Inflammatory macrophage (primary cell): ENCODE data around the gene ADGRF1.
"Not testable (repeated sequence)": the region's sequence is repeated elsewhere in the genome, so short reads cannot be mapped to it uniquely, and the experiment has no call there.

ENCODE experiments used
- DNase-seq, 2 donors: peaks; one replicate each; pipeline ENCODE4 v3.0.0-alpha.2; 2020 to 2022

The ADGRF1 gene

DNA sequence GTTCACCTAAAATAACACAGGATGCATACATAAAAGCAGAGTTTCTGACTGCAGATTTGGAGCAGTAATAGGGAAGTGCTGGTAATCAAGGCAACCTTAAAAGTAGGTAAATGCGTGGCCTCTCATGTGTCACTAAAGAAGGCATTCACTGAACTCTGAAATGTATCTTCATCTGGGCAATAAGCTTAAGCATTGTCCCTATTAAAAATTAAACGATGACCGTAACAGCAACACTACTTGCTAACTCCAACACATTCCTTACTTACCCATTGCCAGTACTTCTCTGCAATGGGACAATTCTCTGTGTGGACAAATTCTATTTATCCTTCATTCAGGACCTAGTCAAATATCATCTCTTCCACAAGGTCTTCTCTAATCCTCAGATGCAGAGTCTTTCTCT lies 19.9 kb downstream of the ADGRF1 start:
- no peak for DNase-seq

DNA sequence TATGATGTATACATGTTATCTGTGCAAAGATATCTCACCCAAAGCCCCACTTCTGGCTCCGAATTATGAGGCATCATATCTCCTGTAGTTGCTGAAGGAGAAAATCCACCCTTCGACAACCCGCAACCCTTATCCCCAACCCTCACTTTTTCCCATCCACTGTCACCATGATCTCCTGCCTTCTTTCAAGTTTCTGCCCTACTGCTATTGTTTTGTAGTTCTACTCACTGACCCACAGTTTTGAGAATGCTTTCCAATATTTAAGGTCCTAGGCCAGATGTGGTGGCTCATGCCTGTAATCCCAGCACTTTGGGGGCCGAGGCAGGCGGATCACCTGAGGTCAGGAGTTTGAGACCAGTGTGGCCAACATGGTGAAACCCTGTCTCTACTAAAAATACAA lies 22.2 kb downstream of the ADGRF1 start:
- DNase-seq, result no peak

DNA sequence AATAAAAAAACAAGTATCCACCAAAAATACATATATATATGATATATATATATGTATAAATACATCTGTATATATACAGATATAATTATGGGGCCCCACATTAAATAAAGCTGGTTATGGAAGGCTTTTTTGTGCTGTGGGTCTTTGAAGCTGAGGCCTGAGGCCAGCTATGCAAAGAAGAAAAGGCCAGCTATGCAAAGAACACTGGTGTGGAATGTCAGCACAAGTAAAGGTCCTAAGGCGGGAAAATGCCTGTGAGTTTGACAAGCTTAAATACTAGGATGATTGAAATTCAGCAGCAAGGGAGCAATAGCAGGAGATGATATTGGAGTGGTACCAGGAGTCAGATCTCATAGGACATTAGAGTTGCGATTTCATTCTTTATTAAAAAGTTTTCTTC lies 25.2 kb downstream of the ADGRF1 start:
- DNase-seq, result no peak

DNA sequence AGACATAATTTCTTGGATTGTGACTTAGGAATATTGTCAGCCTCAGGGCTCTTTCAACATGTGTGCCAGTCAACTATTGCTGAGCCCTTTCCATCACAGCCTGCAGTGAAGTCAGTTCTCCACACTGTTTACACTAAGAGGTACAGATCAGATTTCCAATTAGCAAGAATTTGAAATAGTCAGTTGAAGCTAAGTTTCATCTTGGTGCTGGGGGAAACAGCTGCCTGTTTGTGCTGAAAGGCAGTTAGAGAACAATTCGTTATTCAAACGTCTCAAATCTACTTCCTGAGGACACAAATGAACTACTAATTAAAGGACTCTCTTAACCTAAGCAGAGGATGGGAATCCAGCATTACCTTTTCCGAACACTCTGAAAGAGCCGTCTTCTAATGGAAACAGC lies 25.9 kb downstream of the ADGRF1 start:
- no peak for DNase-seq

DNA sequence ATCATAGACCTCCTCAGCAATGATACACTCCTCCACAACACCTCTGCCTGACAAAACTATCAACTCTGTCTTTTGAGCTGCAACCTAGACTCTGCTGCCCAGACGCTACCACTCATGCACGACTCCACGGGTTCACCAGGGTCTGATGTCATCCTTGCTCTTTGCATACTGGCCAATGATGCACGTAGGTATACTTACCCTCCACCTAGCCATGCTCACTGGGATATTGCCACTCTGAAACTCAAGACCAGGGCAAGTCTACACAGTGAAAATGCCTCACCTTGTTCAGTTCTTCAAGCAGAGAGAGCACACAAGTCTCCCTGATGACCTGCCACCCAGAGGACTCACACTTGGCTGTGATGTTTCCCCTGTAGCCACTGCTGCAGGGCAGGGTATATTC lies 27.7 kb downstream of the ADGRF1 start:
- DNase-seq, result no peak

DNA sequence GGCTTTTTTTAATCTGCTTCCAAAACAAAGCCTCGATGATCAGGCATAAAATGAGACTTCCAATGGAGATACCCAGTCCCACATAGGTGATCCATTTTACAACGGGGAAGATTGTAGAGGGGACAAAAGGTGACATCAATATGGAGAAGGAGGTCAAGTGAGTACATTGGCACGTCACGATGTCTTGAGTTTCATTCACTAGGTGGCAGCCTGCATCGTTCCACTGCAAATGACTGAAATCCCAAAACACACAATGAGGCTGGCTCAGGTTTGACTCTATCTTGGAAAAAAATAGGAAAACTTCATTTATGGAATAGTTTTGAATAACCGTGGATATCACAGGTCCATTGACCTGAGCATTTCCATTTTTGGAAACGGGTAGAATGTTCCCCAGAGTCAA lies 32.5 kb downstream of the ADGRF1 start:
- no peak for DNase-seq

DNA sequence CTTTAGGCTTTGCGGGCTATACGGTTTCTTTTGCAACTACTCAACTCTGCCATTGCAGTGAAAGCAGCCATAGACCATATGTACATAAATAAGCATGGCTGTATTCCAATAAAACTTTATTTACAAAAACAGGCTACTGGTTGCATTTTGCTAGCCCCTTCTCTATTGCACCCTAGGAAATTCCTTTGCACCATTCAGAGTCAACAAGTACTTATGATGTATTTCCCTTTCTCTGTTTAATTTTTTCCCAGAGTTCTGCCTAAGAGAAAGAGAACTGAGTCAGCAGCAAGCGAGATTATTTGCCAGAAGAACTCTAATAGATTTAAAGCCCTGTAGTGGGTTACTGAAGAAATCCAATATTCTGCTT lies 33.8 kb downstream of the ADGRF1 start:
- no peak for DNase-seq

DNA sequence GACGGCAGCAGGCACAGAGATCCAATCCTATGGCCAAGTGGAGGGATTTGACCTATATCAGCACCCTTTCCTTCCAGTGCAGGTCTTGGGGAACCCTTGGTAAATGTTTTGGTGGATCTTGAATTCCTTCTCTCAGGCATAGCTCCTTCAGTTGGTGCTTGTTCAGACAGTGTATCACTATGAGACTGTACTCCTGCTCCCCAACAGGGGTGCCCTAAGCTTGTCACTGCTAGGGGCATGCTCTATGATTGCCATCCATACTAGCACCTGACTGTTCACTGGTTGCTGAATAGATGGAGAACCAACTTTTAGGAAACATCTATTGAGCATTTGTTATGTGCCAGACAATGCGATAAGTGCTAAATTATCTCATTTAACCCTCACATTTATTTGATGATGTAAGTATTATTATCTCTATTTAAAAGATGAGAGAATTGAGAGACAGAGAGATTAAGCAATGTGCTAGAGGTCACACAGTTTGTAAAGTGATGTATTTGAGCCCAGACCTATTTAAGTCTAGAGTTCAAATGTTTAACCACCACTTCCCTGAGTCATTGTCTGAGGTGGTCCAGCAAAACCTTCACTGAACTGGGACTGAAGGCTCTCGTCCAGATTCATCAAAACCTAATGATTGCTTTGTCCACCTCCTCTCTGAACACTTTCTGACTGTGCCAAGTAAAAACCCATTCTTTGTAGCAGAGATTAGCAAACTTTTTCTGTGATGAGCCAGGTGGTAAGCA lies 34.3 kb downstream of the ADGRF1 start:
- DNase-seq, result no peak

DNA sequence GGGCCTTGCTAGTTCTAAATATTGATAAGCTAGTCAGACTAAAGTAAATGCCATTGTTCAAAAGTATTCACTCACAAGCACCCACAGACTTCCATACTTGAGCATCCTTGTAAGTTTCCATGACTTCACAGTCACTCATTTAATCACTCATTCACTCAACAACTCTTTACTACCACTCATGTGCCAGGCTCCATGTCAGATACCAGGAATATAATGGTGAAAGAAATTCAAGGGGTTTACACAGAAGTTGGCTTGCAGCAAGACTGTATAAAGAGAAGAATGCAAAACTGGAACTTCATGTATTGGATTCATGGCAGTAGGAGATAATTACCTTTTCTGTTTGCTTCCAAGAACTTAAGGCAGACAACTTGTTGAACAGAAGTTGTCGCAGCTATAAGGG lies 36.6 kb downstream of the ADGRF1 start:
- DNase-seq, result no peak

DNA sequence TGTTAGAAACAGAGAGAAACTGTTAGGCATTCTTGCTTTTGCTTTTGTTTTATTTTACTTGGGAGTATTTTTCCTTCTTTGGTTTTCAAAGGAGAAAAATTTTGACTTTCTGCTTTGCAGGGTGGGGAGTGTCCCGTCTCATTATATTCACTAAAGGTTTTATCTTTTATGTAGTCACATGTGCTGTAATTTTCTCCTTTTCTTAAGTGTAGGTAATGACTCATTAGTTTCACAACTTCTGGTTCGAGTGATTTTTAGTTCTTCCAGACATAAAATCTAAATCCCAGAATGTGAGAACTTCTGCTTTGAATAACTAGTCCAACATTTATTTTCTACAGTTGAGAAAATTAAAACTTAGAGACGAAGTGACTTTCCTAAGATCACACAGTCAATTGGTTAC lies 37.7 kb downstream of the ADGRF1 start:
- DNase-seq, result peak in 1 of 2 donors; percentile 7

DNA sequence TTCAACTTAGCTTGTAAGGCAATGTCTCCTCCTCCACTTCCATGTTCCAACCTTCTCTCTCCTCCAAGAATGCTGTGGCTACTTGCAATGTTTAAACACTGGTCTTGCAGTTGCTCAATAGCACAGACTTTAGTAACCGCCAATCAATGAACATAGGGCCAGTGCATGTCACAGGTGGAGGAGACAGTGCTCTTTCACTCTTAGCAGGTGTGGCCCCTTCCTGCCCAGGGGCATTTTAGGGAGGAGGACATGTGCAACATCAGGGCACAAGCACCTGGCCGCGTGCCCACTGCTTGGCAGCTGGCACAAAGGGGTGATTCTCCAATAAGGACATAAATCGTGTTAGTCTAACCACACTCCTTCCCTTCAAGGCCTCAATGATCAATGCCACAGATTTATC lies 41.3 kb downstream of the ADGRF1 start:
- no peak for DNase-seq

DNA sequence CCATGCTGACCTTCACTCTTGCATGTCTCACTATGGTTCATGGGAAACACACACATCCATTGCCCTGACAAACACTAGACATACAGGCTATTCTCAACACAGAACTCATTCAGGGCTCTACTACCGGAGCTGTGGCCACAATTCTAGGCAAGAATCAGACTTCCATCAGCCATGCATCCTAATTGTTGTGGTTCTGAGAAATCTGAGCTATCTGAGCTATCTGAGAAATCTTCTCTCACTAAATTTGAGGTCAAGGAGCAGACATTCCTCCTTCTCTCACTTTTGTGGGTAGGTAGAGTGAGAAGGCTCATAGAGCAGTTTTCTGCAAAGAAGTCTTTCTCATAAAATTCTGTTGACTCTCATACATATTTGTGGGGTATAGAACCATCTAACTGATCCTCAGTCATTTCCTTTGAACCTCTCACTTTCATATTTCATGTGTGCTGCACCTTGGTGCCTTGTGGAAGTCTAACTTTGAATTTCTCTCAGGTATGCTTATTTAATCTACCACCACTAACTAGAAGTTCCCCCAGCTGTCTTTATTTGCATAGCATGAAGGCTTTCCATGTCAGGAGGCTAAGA lies 43.6 kb downstream of the ADGRF1 start:
- no peak for DNase-seq

DNA sequence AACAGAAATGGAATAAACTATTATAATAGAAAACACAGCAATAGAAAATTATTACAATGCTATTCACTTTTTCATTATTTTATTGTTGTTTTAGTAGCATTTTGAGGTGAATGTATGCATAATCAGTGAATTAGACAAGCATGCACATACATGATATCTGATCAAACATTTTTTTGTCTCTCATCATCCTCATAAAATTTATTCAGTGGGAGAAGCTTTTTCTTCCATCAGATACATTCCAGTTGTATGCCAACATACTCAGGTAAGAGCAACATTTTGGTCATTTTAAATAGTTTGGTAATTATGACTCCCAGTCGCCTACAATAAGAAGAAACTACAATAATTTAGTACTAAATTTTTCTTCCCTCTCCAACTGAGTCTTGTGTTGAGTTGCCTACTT lies 44.5 kb downstream of the ADGRF1 start:
- no peak for DNase-seq

DNA sequence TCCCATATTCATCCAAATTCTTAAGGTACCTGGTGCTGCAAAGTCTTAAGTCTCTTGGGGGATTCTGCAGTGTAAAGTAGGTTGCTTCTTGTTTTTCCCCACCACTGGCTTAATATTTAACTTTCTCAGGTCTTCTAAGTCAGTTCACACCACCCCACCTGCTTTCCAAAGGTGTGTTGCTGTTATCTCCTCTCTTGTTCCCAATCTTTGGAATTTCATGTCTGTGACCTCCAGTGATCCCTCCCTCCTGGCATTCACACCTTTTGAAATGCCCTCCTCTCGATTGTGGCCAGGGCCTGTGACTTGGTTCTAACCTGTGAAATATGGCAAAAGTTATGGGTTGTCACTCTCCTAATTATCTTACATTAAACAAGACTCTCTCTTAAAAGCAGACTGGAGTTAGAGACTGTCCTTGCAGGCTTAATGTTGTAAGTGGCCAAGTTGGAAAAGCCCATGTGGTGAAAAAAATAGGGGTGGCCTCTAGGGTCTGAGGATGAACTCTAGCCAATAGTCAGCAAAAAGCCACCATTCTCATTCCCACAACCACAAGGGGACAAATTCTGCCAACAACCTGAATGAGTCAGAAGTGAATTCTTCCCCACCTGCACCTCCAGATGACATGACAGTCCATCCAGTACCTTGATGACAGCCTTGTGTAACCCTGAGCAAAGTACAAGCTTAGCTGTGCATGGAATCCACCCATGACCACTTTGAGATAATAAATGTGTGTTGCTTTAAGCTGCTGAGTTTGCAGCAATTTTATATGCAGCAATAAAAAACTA lies 45.1 kb downstream of the ADGRF1 start:
- DNase-seq, result no peak

DNA sequence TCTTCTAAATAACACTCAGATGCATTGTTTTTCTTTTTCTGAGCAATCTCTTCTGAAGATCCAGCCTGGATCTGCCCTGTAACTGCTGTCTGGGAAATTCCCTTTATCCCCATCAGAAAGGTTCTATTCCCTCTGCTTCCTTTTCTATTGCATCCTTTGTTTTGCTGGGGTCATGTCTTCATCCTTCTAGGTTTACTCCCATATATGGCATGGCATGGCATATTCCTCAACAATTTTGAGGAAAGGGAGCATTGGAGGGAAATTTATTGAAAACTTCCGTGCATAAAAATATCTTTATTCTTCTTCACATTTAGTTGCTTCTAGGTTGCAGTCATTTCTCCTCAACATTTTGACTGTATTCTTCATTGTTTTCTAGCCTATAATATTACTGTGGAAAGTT lies 47.2 kb downstream of the ADGRF1 start:
- no peak for DNase-seq

DNA sequence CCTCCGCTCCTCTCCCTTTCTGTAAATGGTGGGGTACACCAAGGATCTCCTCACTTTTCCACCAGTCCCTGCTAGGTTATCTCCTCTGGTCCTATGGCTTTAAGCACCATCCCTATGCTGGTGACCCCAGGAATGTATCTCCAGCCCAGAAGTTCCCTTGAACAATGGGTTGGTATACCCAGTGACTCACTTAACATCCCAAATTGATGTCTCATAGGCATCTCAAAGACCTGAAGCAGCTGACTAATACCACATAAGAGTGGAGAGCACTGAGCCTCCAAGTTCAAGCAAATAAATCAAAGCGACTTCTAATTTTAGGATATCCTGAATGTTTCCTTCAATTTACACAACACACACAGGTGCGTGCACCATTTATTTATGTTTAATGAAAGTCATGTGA lies 48.3 kb downstream of the ADGRF1 start:
- no peak for DNase-seq

DNA sequence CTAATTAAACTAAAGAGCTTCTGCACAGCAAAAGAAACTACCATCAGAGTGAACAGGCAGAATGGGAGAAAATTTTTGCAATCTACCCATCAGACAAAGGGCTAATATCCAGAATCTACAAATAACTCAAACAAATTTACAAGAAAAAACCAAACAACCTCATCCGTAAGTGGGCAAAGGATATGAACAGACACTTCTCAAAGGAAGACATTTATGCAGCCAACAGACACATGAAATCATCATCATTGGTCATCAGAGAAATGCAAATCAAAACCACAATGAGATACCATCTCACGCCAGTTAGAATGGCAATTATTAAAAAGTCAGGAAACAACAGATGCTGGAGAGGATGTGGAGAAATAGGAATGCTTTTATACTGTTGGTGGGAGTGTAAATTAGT lies 49.7 kb downstream of the ADGRF1 start:
- not testable (repeated sequence) for DNase-seq

DNA sequence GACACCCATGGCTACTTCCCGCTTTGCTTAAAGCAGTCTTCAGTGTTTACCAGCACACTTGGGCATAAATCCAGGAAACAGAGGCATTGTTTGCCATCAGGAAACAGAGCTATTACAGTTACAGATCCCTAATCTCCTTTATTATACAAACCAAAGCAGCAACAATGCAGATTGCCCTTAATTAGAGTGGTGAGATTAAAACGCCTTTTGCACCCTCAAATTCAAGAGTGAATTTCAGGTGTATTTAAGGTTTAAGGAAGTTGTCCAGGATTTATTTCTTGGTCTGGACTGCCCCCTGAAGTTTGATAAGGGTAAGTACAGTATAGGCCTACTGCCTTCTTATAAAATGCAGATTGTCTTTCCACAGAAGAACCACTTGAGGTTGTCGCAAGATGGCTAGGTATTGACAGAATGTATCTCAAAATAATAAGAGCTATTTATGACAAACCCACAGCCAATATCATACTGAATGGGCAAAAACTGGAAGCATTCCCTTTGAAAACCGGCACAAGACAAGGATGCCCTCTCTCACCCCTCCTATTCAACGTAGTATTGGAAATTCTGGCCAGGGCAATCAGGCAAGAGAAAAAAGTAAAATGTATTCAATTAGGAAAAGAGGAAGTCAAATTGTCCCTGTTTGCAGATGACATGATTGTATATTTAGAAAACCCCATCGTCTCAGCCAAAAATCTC lies 51.2 kb downstream of the ADGRF1 start:
- peak; percentile 52 to 58 for DNase-seq

DNA sequence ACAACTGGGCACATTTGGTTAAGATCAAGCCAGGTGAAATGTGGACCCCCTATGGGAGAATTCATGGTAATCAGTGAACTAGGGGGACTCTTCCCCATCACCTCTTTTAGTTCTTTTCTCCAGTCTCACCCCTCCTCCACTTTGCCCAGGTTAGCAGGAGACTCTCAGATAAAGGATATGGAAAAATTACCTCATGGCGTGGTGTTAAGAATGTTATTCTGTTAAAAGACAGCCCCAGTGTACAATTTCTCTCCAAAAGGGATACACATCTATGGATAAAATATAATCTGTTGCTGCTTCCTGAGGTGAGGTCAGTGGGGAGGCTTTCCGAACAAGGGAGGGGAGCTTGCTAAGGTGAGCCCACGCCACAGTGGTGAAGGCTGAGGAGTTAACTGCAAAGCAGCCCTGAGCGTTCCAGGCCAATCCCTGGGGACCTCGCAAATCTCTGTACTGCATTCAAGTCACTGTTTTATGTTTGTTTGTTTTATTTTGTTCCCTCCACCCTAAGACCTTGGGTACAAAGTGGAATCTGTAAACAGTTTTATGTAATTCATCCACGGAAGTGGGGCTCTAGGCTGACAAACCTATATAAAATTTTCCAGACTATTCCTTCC lies 52.0 kb downstream of the ADGRF1 start:
- DNase-seq, result no peak

DNA sequence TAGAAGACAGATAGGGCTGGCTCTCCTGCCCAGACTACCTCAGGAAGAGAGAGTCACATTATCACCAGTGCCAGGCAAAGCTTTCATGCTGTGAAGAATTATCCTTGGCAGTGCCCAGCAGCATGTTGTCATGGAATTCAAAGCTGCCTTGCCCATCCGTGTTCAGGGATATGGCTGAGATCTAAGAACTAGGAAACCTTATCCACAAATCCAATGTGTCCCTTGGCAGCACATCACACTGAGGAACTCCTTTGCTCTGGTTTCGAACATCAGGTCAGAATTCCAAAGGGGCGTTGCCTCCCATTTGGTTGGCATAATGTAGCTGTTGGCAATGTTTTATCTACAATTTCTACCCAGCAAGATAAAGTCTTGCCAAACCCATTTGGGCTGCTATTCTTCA lies 52.7 kb downstream of the ADGRF1 start:
- no peak for DNase-seq

DNA sequence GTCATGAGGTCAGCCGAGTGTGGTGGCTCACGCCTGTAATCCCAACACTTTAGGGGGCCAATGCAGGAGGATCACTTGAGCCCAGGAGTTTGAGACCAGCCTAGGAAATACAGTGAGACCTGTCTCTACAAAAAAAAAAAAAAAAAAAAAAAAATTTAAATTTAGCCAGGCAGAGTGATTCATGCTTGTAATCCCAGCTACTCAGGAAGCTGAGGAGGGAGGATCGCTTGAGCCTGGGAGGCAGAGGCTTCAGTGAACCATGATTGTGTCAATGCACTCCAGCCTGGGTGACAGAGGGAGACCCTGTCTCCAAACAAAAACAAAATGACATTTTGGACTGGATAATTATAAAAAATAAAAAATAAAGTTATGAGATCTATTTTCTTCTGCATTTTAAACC lies 56.2 kb downstream of the ADGRF1 start:
- DNase-seq, result no peak

DNA sequence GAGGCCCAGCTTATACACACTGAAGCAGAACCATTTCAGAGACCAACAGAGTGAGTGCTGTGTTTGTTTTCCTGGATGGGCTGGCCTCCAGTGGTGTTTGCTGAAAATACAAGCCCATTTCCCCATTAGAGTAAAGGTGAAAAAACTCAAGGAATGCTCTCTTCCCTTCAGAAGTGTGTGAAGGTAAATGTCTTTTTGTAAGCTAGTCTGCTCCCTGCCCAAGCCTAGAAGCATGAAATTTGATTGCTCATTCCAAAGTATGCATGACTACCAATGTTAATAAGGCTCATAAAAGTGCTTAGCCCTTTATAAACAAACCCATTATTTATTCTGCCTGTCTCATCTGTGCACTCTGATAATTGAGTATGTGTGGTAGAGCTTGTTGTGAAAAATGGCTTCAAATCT lies 59.1 kb downstream of the ADGRF1 start:
- DNase-seq, result no peak

DNA sequence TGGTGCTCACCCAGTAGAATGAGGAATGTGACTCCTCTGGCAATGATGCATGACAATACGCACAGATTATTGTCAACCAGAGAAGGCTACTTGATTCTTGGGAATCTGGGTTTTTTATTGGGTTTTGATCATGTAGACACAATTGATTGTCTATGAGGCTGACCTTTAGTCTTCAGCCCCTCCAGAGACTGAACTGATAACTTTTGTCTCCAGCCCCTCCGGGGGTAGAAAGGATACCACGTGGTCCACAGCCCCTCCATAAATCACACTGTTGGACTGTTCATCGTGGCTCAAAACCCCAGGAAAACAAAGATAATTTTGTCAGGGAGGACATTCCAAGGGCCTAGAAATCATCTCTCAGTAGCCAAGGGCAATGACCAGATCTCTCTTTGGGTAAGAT lies 62.9 kb downstream of the ADGRF1 start:
- DNase-seq, result no peak
